Esophagus muscularis mucosa (tissue), 4 donors: Measurements from ENCODE around the gene ANXA2. TPM values are rescaled to one million over a fixed set of nuclear protein-coding genes. Genes with fewer than 3 reads are reported as not detected.

ENCODE experiments used
- DNase-seq: peaks from one replicate; pipeline ENCODE4 v3.0.0-alpha.2; 2017; ENCODE audit errors: extremely low spot score
- H3K27ac ChIP-seq, 4 donors: fragments of 200-600 bp; sonication (generic); replicated peaks in 1 of 4; 1 replicate in 3 of 4; 2 replicates in 1 of 4; pipeline ENCODE4 v1.5.1; 2016 to 2019; ENCODE audit warnings: mild to moderate bottlenecking in 1 of 4
- H3K27me3 ChIP-seq, 4 donors: fragments of 200-600 bp; sonication (generic); one replicate each; pipeline versions ENCODE4 v1.5.1 to v1.6.0; 2016 to 2019
- H3K36me3 ChIP-seq, 4 donors: fragments of 200-600 bp; sonication (generic); one replicate each; pipeline ENCODE4 v1.5.1; 2016 to 2019
- H3K4me1 ChIP-seq, 4 donors: fragments of 200-600 bp; sonication (generic); one replicate each; pipeline ENCODE4 v1.5.1; 2016 to 2019
- H3K4me3 ChIP-seq, 4 donors: fragments of 200-600 bp; sonication (generic); 1 replicate in 2 of 4; 2 replicates in 2 of 4; pipeline ENCODE4 v1.5.1; 2016 to 2019; ENCODE audit warnings: mild to moderate bottlenecking in 4 of 4, moderate library complexity in 1 of 4
- H3K9me3 ChIP-seq, 4 donors: fragments of 200-600 bp; sonication (generic); 1 replicate in 3 of 4; 2 replicates in 1 of 4; pipeline ENCODE4 v1.5.1; 2016 to 2019
- CTCF ChIP-seq, 3 experiments: fragments of 200-600 bp in 2 of 3; fragments of 450-650 bp in 1 of 3; sonication (generic) in 2 of 3; IDR thresholded peaks; one replicate each; pipeline ENCODE4 v1.5.1; 2017 to 2019; ENCODE audit warnings: antibody characterized with exemption in 3 of 3, mild to moderate bottlenecking in 2 of 3, moderate library complexity in 1 of 3
- EP300 ChIP-seq: sonication (generic); formaldehyde crosslinking; IDR thresholded peaks from one replicate; pipeline ENCODE4 v1.6.1; 2017; ENCODE audit warnings: antibody characterized with exemption
- POLR2A ChIP-seq: fragments of 450-650 bp; IDR thresholded peaks from one replicate; pipeline ENCODE4 v1.6.1; 2017; ENCODE audit warnings: antibody characterized with exemption, moderate library complexity, mild to moderate bottlenecking, low read depth
- POLR2AphosphoS5 ChIP-seq, 2 donors: sonication (generic); formaldehyde crosslinking; IDR thresholded peaks; one replicate each; pipeline ENCODE4 v1.6.1; 2017; ENCODE audit warnings: antibody characterized with exemption in 2 of 2
- WGBS: methylation state at CpG from one replicate; pipeline ENCODE4 v1.1.5; 2018; 5-methylcytosine and 5-hydroxymethylcytosine counted together
- intact Hi-C: fragments of 100-400 bp; cut with DNase I; formaldehyde crosslinking; loops from one replicate; pipeline ENCODE4 v1.15.1; 2023
- total RNA-seq, 4 donors: library from RNA; depleted of rRNA; stranded (reverse); fragments of >200 nt; gene quantifications; one replicate each; pipeline versions ENCODE4 v1.1.0 to v1.2.1, GENCODE V29; 2016

ANXA2 gene
- total RNA-seq, 4 donors from 2014 or later, result 333 to 606 (median 406) TPM

GRCh38 chr15:60424006-60424405 is 26.2 kb upstream of the ANXA2 start:
- no peak for TF ChIP-seq EP300
- no peak for TF ChIP-seq POLR2A
- TF ChIP-seq CTCF (IDR thresholded peaks at IDR 0.05), result no peak
- TF ChIP-seq POLR2AphosphoS5 (IDR thresholded peaks at IDR 0.05), result no peak
- peaks cover 0 to 39% (median 28%) of the 10 kb centered on the region in 4 donors for H3K4me1 ChIP-seq
- H3K9me3 ChIP-seq, result no peaks in the 10 kb centered on the region
- peaks cover 0 to 15% (median 10%) of the 10 kb centered on the region in 4 donors for H3K36me3 ChIP-seq
- H3K27ac ChIP-seq, result no peak overlapping the region
- DNase-seq, result no peak
- intact Hi-C loops, result no loop called here
- no peaks in the 10 kb centered on the region for H3K27me3 ChIP-seq
- 95% methylated on average over 1 of the region's 1 CpG for WGBS
- no peak overlapping the region for H3K4me3 ChIP-seq

GRCh38 chr15:60423537-60423936 is 25.8 kb upstream of the ANXA2 start:
- 47% methylated on average over 2 of the region's 2 CpGs for WGBS
- H3K4me3 ChIP-seq, result no peak overlapping the region
- no peak for DNase-seq
- peaks cover 0 to 15% (median 8%) of the 10 kb centered on the region in 4 donors for H3K36me3 ChIP-seq
- H3K4me1 ChIP-seq, result peaks cover 0 to 39% (median 28%) of the 10 kb centered on the region in 4 donors
- intact Hi-C loops, result no loop called here
- no peaks in the 10 kb centered on the region for H3K27me3 ChIP-seq
- no peaks in the 10 kb centered on the region for H3K9me3 ChIP-seq
- H3K27ac ChIP-seq, result no peak overlapping the region
- no peak for TF ChIP-seq POLR2A
- no peak for TF ChIP-seq CTCF (IDR thresholded peaks at IDR 0.05)
- TF ChIP-seq EP300, result no peak
- TF ChIP-seq POLR2AphosphoS5 (IDR thresholded peaks at IDR 0.05), result no peak

GRCh38 chr15:60421544-60421943 is 23.8 kb upstream of the ANXA2 start:
- Histone ChIP-seq H3K4me1 (peaks cover 0 to 24% (median 11%) of the 10 kb centered on the region in 4 donors), H3K9me3 (no peaks in the 10 kb centered on the region), H3K27ac (no peak overlapping the region), H3K27me3 (no peaks in the 10 kb centered on the region), H3K4me3 (no peak overlapping the region), H3K36me3 (peaks cover 0 to 15% (median 4%) of the 10 kb centered on the region in 4 donors)
- DNase-seq, result no peak
- TF ChIP-seq EP300, result no peak
- no peak for TF ChIP-seq POLR2AphosphoS5 (IDR thresholded peaks at IDR 0.05)
- TF ChIP-seq POLR2A, result no peak
- no peak for TF ChIP-seq CTCF (IDR thresholded peaks at IDR 0.05)
- 62% methylated on average over 1 of the region's 1 CpG for WGBS
- intact Hi-C loops, result no loop called here

GRCh38 chr15:60420203-60420716 is 22.5 kb upstream of the ANXA2 start:
- peaks cover 0 to 20% (median 9%) of the 10 kb centered on the region in 4 donors for H3K4me1 ChIP-seq
- DNase-seq, result no peak
- no peak for TF ChIP-seq POLR2A
- TF ChIP-seq POLR2AphosphoS5 (IDR thresholded peaks at IDR 0.05), result no peak
- no peak for TF ChIP-seq CTCF (IDR thresholded peaks at IDR 0.05)
- no peak for TF ChIP-seq EP300
- H3K9me3 ChIP-seq, result no peaks in the 10 kb centered on the region
- H3K27ac ChIP-seq, result no peak overlapping the region
- 82% methylated on average over 2 of the region's 2 CpGs for WGBS
- peaks cover 0 to 15% (median 4%) of the 10 kb centered on the region in 4 donors for H3K36me3 ChIP-seq
- no peak overlapping the region for H3K4me3 ChIP-seq
- no peaks in the 10 kb centered on the region for H3K27me3 ChIP-seq
- intact Hi-C loops, result no loop called here

- peaks cover 0 to 15% (median 2%) of the 10 kb centered on the region in 4 donors for H3K36me3 ChIP-seq
- WGBS, result 89% methylated on average over 2 of the region's 2 CpGs
- no peaks in the 10 kb centered on the region for H3K27me3 ChIP-seq
- H3K4me1 ChIP-seq, result peaks cover 0 to 20% (median 9%) of the 10 kb centered on the region in 4 donors
- no peak for TF ChIP-seq EP300
- TF ChIP-seq POLR2AphosphoS5 (IDR thresholded peaks at IDR 0.05), result no peak
- TF ChIP-seq CTCF (IDR thresholded peaks at IDR 0.05), result no peak
- TF ChIP-seq POLR2A, result no peak
- no peak for DNase-seq
- H3K9me3 ChIP-seq, result no peaks in the 10 kb centered on the region
- H3K27ac ChIP-seq, result no peak overlapping the region
- H3K4me3 ChIP-seq, result no peak overlapping the region
- intact Hi-C loops, result no loop called here
Measured at GRCh38 chr15:60419753-60420152, 22.0 kb upstream of the ANXA2 start.
